ENCODE results near the gene EFCAB5. TPM values are rescaled to one million over a fixed set of nuclear protein-coding genes. Genes with fewer than 3 reads are reported as not detected.
"Not testable (repeated sequence)": the region's sequence is repeated elsewhere in the genome, so short reads cannot be mapped to it uniquely, and the experiment has no call there.

EFCAB5 gene
- total RNA-seq, 8 experiments from 2014 or later = 0.14 to 0.96 (median 0.81) TPM; not detected in 1

DNA sequence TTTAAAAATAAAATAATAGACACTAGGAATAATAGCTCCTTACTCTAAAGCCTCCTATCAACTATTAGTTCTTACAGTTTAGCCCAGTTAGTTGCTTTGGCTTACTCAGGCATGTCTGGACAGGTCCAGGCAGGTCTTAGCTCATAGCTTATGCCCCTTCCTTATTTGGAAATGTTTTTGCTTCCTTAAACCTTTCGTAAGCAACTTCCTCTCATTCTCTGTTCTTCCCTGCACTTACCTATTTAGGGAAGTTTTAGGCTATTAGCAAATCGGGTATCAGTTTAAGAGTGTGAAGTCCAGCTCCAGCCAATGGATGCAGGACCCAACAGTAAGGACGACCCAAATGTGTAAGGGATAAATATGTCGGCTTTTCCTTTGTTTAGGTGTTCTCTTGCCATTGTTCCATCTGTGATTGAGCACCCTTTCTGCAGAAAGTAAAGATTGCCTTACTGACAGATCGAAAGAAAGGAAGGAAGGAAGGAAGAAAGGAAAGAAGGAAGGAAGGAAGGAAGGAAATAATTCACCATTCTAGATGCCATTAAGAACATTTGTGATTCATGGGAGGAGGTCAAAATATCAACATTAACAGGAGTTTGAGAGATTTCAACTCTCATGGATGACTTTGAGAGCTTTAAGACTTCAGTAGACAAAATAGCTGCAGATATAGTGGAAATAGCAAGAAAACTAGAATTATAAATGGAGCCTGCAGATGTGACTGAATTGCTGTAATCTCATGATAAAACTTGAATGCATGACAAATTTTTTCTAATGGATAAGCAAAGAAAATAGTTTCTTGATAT is 99.5 kb downstream of the EFCAB5 start:
- H3K4me3 ChIP-seq; in situ Hi-C loops (cut with MboI; ENCODE audit: low pct_unique_long_range_greater_than_20kb in 2 of 9, low sequenced_read_pairs in 9 of 9, unreplicated experiment in 9 of 9); H3K27ac ChIP-seq; ATAC-seq (replicated peaks in 6 of 8); H3K4me1 ChIP-seq (replicated peaks in 1 of 2): not testable (repeated sequence)
- WGBS, 10 experiments = 6 to 94% (median 62%) methylated on average over 2 to 5 of the region's 5 CpGs; no CpG with 5 or more reads in 1 of the 10 experiments

GRCh38 chr17:30041551-30041950 is 100.1 kb downstream of the EFCAB5 start:
- Histone ChIP-seq H3K4me1 (replicated peaks in 1 of 2) (no peaks in the 10 kb centered on the region), H3K4me3 (no peak overlapping the region), H3K27ac (no peak overlapping the region)
- ATAC-seq (replicated peaks in 6 of 8) = no peak
- in situ Hi-C loops (cut with MboI; ENCODE audit: low pct_unique_long_range_greater_than_20kb in 2 of 9, low sequenced_read_pairs in 9 of 9, unreplicated experiment in 9 of 9) = no loop called here

- H3K27ac ChIP-seq = no peak overlapping the region
- H3K4me1 ChIP-seq (replicated peaks in 1 of 2) = no peaks in the 10 kb centered on the region
- in situ Hi-C loops (cut with MboI; ENCODE audit: low pct_unique_long_range_greater_than_20kb in 2 of 9, low sequenced_read_pairs in 9 of 9, unreplicated experiment in 9 of 9) = loop anchor here in 1 of 9 experiments (25.0 kb wide), 1 partner anchor 100 kb away; no protein-coding TSS in a partner anchor
- ATAC-seq (replicated peaks in 6 of 8) = no peak
- no peak overlapping the region for H3K4me3 ChIP-seq
- WGBS, 10 experiments = 30 to 90% (median 67%) methylated on average over 2 of the region's 4 CpGs; no CpG with 5 or more reads in 6 of the 10 experiments
Measured at GRCh38 chr17:30062372-30062771, 120.9 kb downstream of the EFCAB5 start.

GRCh38 chr17:30064738-30065137 is 123.3 kb downstream of the EFCAB5 start:
- in situ Hi-C loops (cut with MboI; ENCODE audit: low pct_unique_long_range_greater_than_20kb in 2 of 9, low sequenced_read_pairs in 9 of 9, unreplicated experiment in 9 of 9) = loop anchor here in 1 of 9 experiments (25.0 kb wide), 1 partner anchor 102 kb away; no protein-coding TSS in a partner anchor
- Histone ChIP-seq H3K4me3 (no peak overlapping the region), H3K4me1 (replicated peaks in 1 of 2) (no peaks in the 10 kb centered on the region), H3K27ac (no peak overlapping the region)
- ATAC-seq (replicated peaks in 6 of 8) = no peak
- 20 to 90% (median 71%) methylated on average over 1 of the region's 1 CpG; no CpG with 5 or more reads in 1 of the 10 experiments for WGBS, 10 experiments

- H3K4me1 ChIP-seq (replicated peaks in 1 of 2) = no peaks in the 10 kb centered on the region
- 75 to 100% (median 89%) methylated on average over 4 to 13 of the region's 16 CpGs for WGBS, 10 experiments
- in situ Hi-C loops (cut with MboI; ENCODE audit: low pct_unique_long_range_greater_than_20kb in 2 of 9, low sequenced_read_pairs in 9 of 9, unreplicated experiment in 9 of 9) = loop anchor here in 1 of 9 experiments (25.0 kb wide), 1 partner anchor 106 kb away; no protein-coding TSS in a partner anchor
Measured at GRCh38 chr17:30068465-30068864, 127.0 kb downstream of the EFCAB5 start.

GRCh38 chr17:30074254-30074653 is 132.8 kb downstream of the EFCAB5 start:
- WGBS, 10 experiments = 23 to 100% (median 79%) methylated on average over 1 to 2 of the region's 2 CpGs; no CpG with 5 or more reads in 1 of the 10 experiments
- no peak for ATAC-seq (replicated peaks in 6 of 8)
- Histone ChIP-seq H3K4me1 (replicated peaks in 1 of 2) (no peaks in the 10 kb centered on the region), H3K27ac (no peak overlapping the region), H3K4me3 (no peak overlapping the region)
- in situ Hi-C loops (cut with MboI; ENCODE audit: low pct_unique_long_range_greater_than_20kb in 2 of 9, low sequenced_read_pairs in 9 of 9, unreplicated experiment in 9 of 9) = loop anchor here in 1 of 9 experiments (25.0 kb wide), 1 partner anchor 112 kb away; no protein-coding TSS in a partner anchor

More at GRCh38 chr17:30068465-30068864, 127.0 kb downstream of the EFCAB5 start:
- Histone ChIP-seq H3K4me3 (no peak overlapping the region), H3K27ac (no peak overlapping the region)
- no peak for ATAC-seq (replicated peaks in 6 of 8)

DNA sequence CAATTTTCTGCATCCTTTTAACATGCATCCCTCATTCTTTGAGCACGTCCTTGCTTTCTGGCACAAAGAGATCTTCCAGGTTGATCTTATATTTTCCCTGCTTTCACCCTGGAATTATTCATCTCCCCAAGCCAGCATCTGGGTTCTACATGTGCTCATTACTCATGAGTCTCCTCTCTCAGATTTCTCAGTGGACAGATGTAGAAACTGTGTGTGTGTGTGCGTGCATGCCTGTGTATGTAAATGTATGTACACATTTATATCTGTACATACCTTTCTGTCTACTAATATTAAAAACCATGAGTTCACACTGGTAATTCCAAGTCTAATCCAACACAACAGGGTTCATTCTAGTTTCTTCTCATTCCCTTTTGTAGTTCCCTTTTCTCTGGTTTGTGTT is 133.3 kb downstream of the EFCAB5 start:
- peak in 3 of 8 experiments; percentile 97 to 99 (median 97) for ATAC-seq (replicated peaks in 6 of 8)
- H3K4me3 ChIP-seq = no peak overlapping the region
- WGBS, 10 experiments = 0 to 86% (median 67%) methylated on average over 1 to 2 of the region's 2 CpGs; no CpG with 5 or more reads in 3 of the 10 experiments
- no peaks in the 10 kb centered on the region for H3K4me1 ChIP-seq (replicated peaks in 1 of 2)
- H3K27ac ChIP-seq = no peak overlapping the region
- in situ Hi-C loops (cut with MboI; ENCODE audit: low pct_unique_long_range_greater_than_20kb in 2 of 9, low sequenced_read_pairs in 9 of 9, unreplicated experiment in 9 of 9) = loop anchor here in 1 of 9 experiments (25.0 kb wide), 3 partner anchors 112 to 462 kb away; partner anchors contain the start of gene CORO6

GRCh38 chr17:30082773-30083172 is 141.3 kb downstream of the EFCAB5 start:
- Histone ChIP-seq H3K4me3 (no peak overlapping the region), H3K27ac (no peak overlapping the region), H3K4me1 (replicated peaks in 1 of 2) (peaks cover 0 to 3% of the 10 kb centered on the region in 2 donors)
- 0 to 100% (median 90%) methylated on average over 1 to 5 of the region's 5 CpGs; no CpG with 5 or more reads in 3 of the 10 experiments for WGBS, 10 experiments
- in situ Hi-C loops (cut with MboI; ENCODE audit: low pct_unique_long_range_greater_than_20kb in 2 of 9, low sequenced_read_pairs in 9 of 9, unreplicated experiment in 9 of 9) = loop anchor here in 1 of 9 experiments (25.0 kb wide), 2 partner anchors 270 to 470 kb away; partner anchors contain the start of gene CORO6
- ATAC-seq (replicated peaks in 6 of 8) = no peak

DNA sequence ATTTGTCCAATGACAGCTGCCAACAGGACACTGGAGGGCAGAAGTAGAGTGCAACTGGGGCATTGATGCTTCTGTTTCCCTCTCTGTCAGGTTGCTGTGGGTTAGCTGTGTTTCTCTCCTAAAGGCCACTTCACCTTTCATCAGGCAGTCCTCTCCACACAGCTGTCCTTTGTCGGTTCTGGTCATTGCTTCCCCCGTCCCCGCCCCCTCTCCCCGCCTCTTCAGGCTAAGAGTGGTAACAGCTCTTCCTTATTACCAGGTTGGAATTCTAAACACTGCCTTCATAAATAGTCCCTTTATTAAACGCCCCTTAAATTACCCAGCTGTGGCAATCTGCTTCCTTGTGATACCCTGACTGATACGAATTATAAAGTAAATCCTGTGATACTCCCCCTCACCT is 143.4 kb downstream of the EFCAB5 start:
- WGBS, 10 experiments = 0 to 71% (median 63%) methylated on average over 1 to 2 of the region's 6 CpGs; no CpG with 5 or more reads in 5 of the 10 experiments
- in situ Hi-C loops (cut with MboI; ENCODE audit: low pct_unique_long_range_greater_than_20kb in 2 of 9, low sequenced_read_pairs in 9 of 9, unreplicated experiment in 9 of 9) = loop anchor here in 1 of 9 experiments (25.0 kb wide), 2 partner anchors 272 to 472 kb away; partner anchors contain the start of gene CORO6
- ATAC-seq (replicated peaks in 6 of 8) = no peak
- no peak overlapping the region for H3K4me3 ChIP-seq
- no peak overlapping the region for H3K27ac ChIP-seq
- H3K4me1 ChIP-seq (replicated peaks in 1 of 2) = peaks cover 0 to 3% of the 10 kb centered on the region in 2 donors

DNA sequence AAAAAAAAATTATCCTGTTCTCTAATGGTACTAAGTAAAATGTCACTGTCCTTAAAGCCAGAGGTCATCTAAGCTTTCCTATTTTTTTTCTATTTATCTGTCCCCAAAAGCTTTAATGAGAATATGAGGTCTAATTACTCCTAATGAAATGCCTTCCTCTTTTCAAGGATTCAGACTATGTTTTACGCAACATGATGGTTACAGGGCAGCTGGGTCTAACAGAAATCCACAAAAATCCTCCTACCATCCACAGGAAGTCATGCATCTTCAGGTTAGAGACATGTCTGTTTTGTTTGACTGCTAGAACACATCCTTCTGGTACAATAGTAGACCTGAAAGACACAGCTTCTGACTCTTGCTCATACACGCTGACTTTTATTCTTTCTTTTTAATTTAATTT is 145.5 kb downstream of the EFCAB5 start:
- in situ Hi-C loops (cut with MboI; ENCODE audit: low pct_unique_long_range_greater_than_20kb in 2 of 9, low sequenced_read_pairs in 9 of 9, unreplicated experiment in 9 of 9) = loop anchor here in 1 of 9 experiments (25.0 kb wide), 2 partner anchors 275 to 475 kb away; partner anchors contain the start of gene CORO6
- H3K4me3 ChIP-seq = no peak overlapping the region
- H3K27ac ChIP-seq = no peak overlapping the region
- ATAC-seq (replicated peaks in 6 of 8) = no peak
- 10 to 100% (median 97%) methylated on average over 1 to 2 of the region's 2 CpGs; no CpG with 5 or more reads in 2 of the 10 experiments for WGBS, 10 experiments
- H3K4me1 ChIP-seq (replicated peaks in 1 of 2) = peaks cover 0 to 3% of the 10 kb centered on the region in 2 donors

GRCh38 chr17:30087431-30087830 is 146.0 kb downstream of the EFCAB5 start:
- not testable (repeated sequence) for H3K4me3 ChIP-seq; ATAC-seq (replicated peaks in 6 of 8); H3K27ac ChIP-seq; H3K4me1 ChIP-seq (replicated peaks in 1 of 2)
- 17 to 100% (median 95%) methylated on average over 1 to 3 of the region's 3 CpGs; no CpG with 5 or more reads in 3 of the 10 experiments for WGBS, 10 experiments
- in situ Hi-C loops (cut with MboI; ENCODE audit: low pct_unique_long_range_greater_than_20kb in 2 of 9, low sequenced_read_pairs in 9 of 9, unreplicated experiment in 9 of 9) = loop anchor here in 1 of 9 experiments (25.0 kb wide), 2 partner anchors 275 to 475 kb away; partner anchors contain the start of gene CORO6

GRCh38 chr17:30091121-30091670 is 149.8 kb downstream of the EFCAB5 start:
- no peak for ATAC-seq (replicated peaks in 6 of 8)
- Histone ChIP-seq H3K4me1 (replicated peaks in 1 of 2) (no peaks in the 10 kb centered on the region), H3K27ac (no peak overlapping the region), H3K4me3 (no peak overlapping the region)
- WGBS, 10 experiments = 64 to 94% (median 74%) methylated on average over 2 to 4 of the region's 4 CpGs; no CpG with 5 or more reads in 1 of the 10 experiments
- in situ Hi-C loops (cut with MboI; ENCODE audit: low pct_unique_long_range_greater_than_20kb in 2 of 9, low sequenced_read_pairs in 9 of 9, unreplicated experiment in 9 of 9) = loop anchor here in 2 of 9 experiments (10.0 to 25.0 kb wide), 3 partner anchors 56 to 479 kb away; partner anchors contain the start of gene CORO6 (in 1 of the 2)
